HG02759 (cell line): ENCODE measurements around the gene DPM3.
"Not testable (repeated sequence)": the region's sequence is repeated elsewhere in the genome, so short reads cannot be mapped to it uniquely, and the experiment has no call there.

Experiments used
- ATAC-seq: cut with Tn5 transposase; IDR thresholded peaks from one replicate; pipeline ENCODE4 v1.9.1; 2021; ENCODE audit warnings: mild to moderate bottlenecking, moderate library complexity; ENCODE audit not compliant: unreplicated experiment

DPM3 gene

GRCh38 chr1:155162631-155163030 is 22.3 kb upstream of the DPM3 start:
- ATAC-seq = not testable (repeated sequence)

- no peak for ATAC-seq
Measured at GRCh38 chr1:155160128-155160527, 19.8 kb upstream of the DPM3 start.

GRCh38 chr1:155158991-155159390 is 18.7 kb upstream of the DPM3 start:
- no peak for ATAC-seq

- ATAC-seq = not testable (repeated sequence)
Measured at GRCh38 chr1:155155996-155156643, 15.8 kb upstream of the DPM3 start.

GRCh38 chr1:155145491-155145890 is 5.2 kb upstream of the DPM3 start:
- no peak for ATAC-seq

- ATAC-seq = no peak
Measured at GRCh38 chr1:155141749-155142148, 1.4 kb upstream of the DPM3 start.

- no peak for ATAC-seq
Measured at GRCh38 chr1:155140630-155140953, 261 bp upstream of the DPM3 start.

GRCh38 chr1:155137154-155137949 is 3.0 kb downstream of the DPM3 start:
- ATAC-seq = no peak

- ATAC-seq = no peak
Measured at GRCh38 chr1:155136748-155137147, 3.6 kb downstream of the DPM3 start.

GRCh38 chr1:155135415-155136028 is 4.8 kb downstream of the DPM3 start, which contains the start of gene SLC50A1:
Gene SLC50A1 (plus strand): TSS chr1:155135852. CDS start chr1:155135912, 60 bp downstream.
- ATAC-seq = peak; percentile 81

GRCh38 chr1:155134880-155135414 is 5.4 kb downstream of the DPM3 start:
- no peak for ATAC-seq

GRCh38 chr1:155134322-155134721 is 6.0 kb downstream of the DPM3 start:
- no peak for ATAC-seq

- ATAC-seq = no peak
Measured at GRCh38 chr1:155133799-155134281, 6.5 kb downstream of the DPM3 start.

- ATAC-seq = no peak
Measured at GRCh38 chr1:155131856-155132255, 8.5 kb downstream of the DPM3 start.

GRCh38 chr1:155131285-155131684 is 9.0 kb downstream of the DPM3 start:
- ATAC-seq = no peak

GRCh38 chr1:155130272-155131006 is 9.9 kb downstream of the DPM3 start:
- no peak for ATAC-seq

- no peak for ATAC-seq
Measured at GRCh38 chr1:155128755-155129473, 11.4 kb downstream of the DPM3 start.

- no peak for ATAC-seq
Measured at GRCh38 chr1:155127967-155128754, 12.2 kb downstream of the DPM3 start.
